ENCODE measurements around the gene DUSP8. TPM values are rescaled to one million over a fixed set of nuclear protein-coding genes. Genes with fewer than 3 reads are reported as not detected.

DUSP8 gene
- total and polyA plus RNA-seq, 2 of the 8 experiments (the other 6 are each of a cell fraction or from before 2014, with no cell fraction given): 2.8 to 3.6 TPM

DNA sequence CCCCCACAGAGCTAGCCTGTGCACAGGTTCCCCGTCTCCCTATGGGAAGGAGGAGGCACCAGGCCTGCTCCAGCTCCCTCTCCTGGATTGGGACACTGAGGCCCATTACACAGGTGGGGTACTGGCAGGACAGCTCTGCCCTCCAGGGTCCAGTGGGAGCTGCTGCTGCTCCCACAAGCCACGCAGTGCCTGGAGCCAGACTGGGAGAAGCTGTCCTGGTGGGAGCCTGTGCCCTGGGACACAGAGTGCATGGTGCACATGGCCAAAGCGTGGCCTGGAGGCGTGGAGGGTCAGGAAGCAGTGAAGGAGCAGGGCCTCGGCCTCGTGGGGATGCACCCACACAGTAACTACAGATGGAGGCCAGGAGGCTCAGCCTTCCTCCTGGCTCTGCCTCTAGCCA is 27.5 kb downstream of the DUSP8 start:
- no peak for FAIRE-seq

More for the DNA sequence above, 27.5 kb downstream of the DUSP8 start:
- H3K4me2 ChIP-seq (ENCODE audit: insufficient read depth in 1 of 2, low read depth in 2 of 2, low read length in 2 of 2): no peak overlapping the region
- 0 out of 2 replicates have a peak overlapping the region, but pooled peaks have one; percentile 92 for H2BK15ac ChIP-seq (ENCODE audit: low read length)
- POLR2A ChIA-PET (ENCODE audit: partially characterized antibody): no interaction called here
- no peak overlapping the region for H2AFZ ChIP-seq (ENCODE audit: low read length)
- peaks cover 15% of the 10 kb centered on the region; the same call in 1 of the 2 replicates for H3K23me2 ChIP-seq (ENCODE audit: low read depth, low read length)
- CTCF ChIA-PET (ENCODE audit: partially characterized antibody): interaction anchor here (0.7 to 7.2 kb wide), 6 partner anchors 9 to 220 kb away, joined by 3 to 144 read pairs (median 16); no protein-coding TSS in a partner anchor
- no peak overlapping the region for H2BK20ac ChIP-seq (ENCODE audit: low read length)
- no peak overlapping the region for H3K9ac ChIP-seq (replicated peaks in 1 of 4; ENCODE audit: extremely low read depth in 1 of 4, low read depth in 3 of 4, low read length in 3 of 4)
- no peaks in the 10 kb centered on the region for H4K20me1 ChIP-seq (replicated peaks in 1 of 2; ENCODE audit: control insufficient read depth in 1 of 2, insufficient read depth in 2 of 2, low read length in 2 of 2)
- H3K79me2 ChIP-seq (ENCODE audit: control insufficient read depth in 1 of 2, insufficient read depth in 2 of 2, low read length in 2 of 2): no peaks in the 10 kb centered on the region
- H3K23ac ChIP-seq (ENCODE audit: insufficient read length): no peak overlapping the region
- 98% methylated on average over 6 of the region's 6 CpGs; no CpG with 5 or more reads in 1 of the 2 experiments for WGBS, 2 experiments (ENCODE audit: extremely low coverage in 1 of 2, insufficient coverage in 1 of 2, insufficient read length in 1 of 2, insufficient replicate concordance in 2 of 2, low coverage in 1 of 2, low lambda C conversion rate in 2 of 2, missing lambda C conversion rate in 1 of 2)
- DNase-seq (ENCODE audit: low read depth in 1 of 2, low spot score in 2 of 2): no peak
- H3K4me1 ChIP-seq (replicated peaks in 1 of 4; ENCODE audit: control insufficient read depth in 3 of 4, insufficient read depth in 4 of 4, low read length in 3 of 4): peaks cover 3 to 30% (median 13%) of the 10 kb centered on the region in 4 experiments
- no peak overlapping the region for H2BK5ac ChIP-seq (ENCODE audit: low read depth, low read length)
- H4K8ac ChIP-seq (ENCODE audit: extremely low read depth, insufficient read depth, low read length): no peak overlapping the region
- H3K14ac ChIP-seq (ENCODE audit: insufficient read length): no peak overlapping the region
- H2AK5ac ChIP-seq (ENCODE audit: low read depth, low read length): no peak overlapping the region
- H2BK120ac ChIP-seq (replicated peaks; ENCODE audit: low read depth, low read length): no peak overlapping the region
- H3K27me3 ChIP-seq (replicated peaks in 1 of 4; ENCODE audit: control insufficient read depth in 3 of 4, extremely low read depth in 1 of 4, insufficient read depth in 3 of 4, low read length in 3 of 4): peaks cover 15 to 51% (median 39%) of the 10 kb centered on the region in 4 experiments
- H3K9me3 ChIP-seq (ENCODE audit: insufficient read depth in 2 of 2, low read depth in 1 of 2, low read length in 1 of 2): no peaks in the 10 kb centered on the region
- no peak overlapping the region for H3K56ac ChIP-seq (replicated peaks; ENCODE audit: insufficient read length, low read depth, low read length)
- H3K27ac ChIP-seq (ENCODE audit: low read depth, low read length): no peak overlapping the region
- no peaks in the 10 kb centered on the region for H3K79me1 ChIP-seq (ENCODE audit: low read depth, low read length)
- H2BK12ac ChIP-seq (ENCODE audit: low read depth, low read length): peak overlapping the region; percentile 90; the same call in 1 of the 2 replicates
- no peak overlapping the region for H3K4me3 ChIP-seq (ENCODE audit: extremely low read depth in 1 of 4, insufficient read depth in 2 of 4, low read depth in 3 of 4, low read length in 4 of 4)
- H3K4ac ChIP-seq (replicated peaks; ENCODE audit: insufficient read length, low read depth, low read length): no peak overlapping the region
- no peaks in the 10 kb centered on the region for H3K36me3 ChIP-seq (ENCODE audit: control insufficient read depth in 2 of 4, insufficient read depth in 4 of 4, low read length in 3 of 4)
- no peak for TF ChIP-seq EZH2 (IDR thresholded peaks at IDR 0.05; ENCODE audit: low read depth, low read length, severe bottlenecking)
- TF ChIP-seq TCF12 (IDR thresholded peaks at IDR 0.05; ENCODE audit: low read depth, low read length): no peak
- TF ChIP-seq SAP30 (IDR thresholded peaks at IDR 0.05; ENCODE audit: insufficient read depth, insufficient replicate concordance, low read length): no peak
- no peak for TF ChIP-seq BRCA1 (IDR thresholded peaks at IDR 0.05; ENCODE audit: low read depth, low read length)
- no peak for TF ChIP-seq CEBPB (IDR thresholded peaks at IDR 0.05; ENCODE audit: low read depth, low read length)
- TF ChIP-seq, protein P1, sequence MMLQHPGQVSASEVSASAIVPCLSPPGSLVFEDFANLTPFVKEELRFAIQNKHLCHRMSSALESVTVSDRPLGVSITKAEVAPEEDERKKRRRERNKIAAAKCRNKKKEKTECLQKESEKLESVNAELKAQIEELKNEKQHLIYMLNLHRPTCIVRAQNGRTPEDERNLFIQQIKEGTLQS (IDR thresholded peaks at IDR 0.05; ENCODE audit: insufficient read depth, low read depth, low read length): no peak
- no peak for TF ChIP-seq SP1 (IDR thresholded peaks at IDR 0.05; ENCODE audit: low read depth, low read length)
- TF ChIP-seq SP4 (IDR thresholded peaks at IDR 0.05; ENCODE audit: low read length): no peak
- no peak for TF ChIP-seq SIX5 (IDR thresholded peaks at IDR 0.05; ENCODE audit: low read depth, low read length)
- no peak for TF ChIP-seq CHD2 (IDR thresholded peaks at IDR 0.05; ENCODE audit: low read length)
- no peak for TF ChIP-seq TAF7 (optimal IDR thresholded peaks at IDR 0.05; ENCODE audit: borderline replicate concordance, low read depth, low read length)
- H3K18ac ChIP-seq (ENCODE audit: extremely low read depth, low read length): no peak overlapping the region
- no peak overlapping the region for H4K91ac ChIP-seq (replicated peaks; ENCODE audit: insufficient read length, low read length)
- H4K5ac ChIP-seq (ENCODE audit: insufficient read length, low read depth, low read length): no peak overlapping the region
